HG03342 (cell line): ENCODE results near the gene ZSWIM6.

ENCODE experiments used
- ATAC-seq: cut with Tn5 transposase; IDR thresholded peaks from one replicate; pipeline ENCODE4 v1.9.1; 2021; ENCODE audit warnings: mild to moderate bottlenecking, moderate library complexity; ENCODE audit not compliant: unreplicated experiment

The ZSWIM6 gene

GRCh38 chr5:61431923-61432620 lies 100.0 kb downstream of the ZSWIM6 start:
- no peak for ATAC-seq

- no peak for ATAC-seq
Measured at GRCh38 chr5:61435368-61435767, 103.3 kb downstream of the ZSWIM6 start.

GRCh38 chr5:61438298-61438970 lies 106.4 kb downstream of the ZSWIM6 start:
- ATAC-seq = no peak

- no peak for ATAC-seq
Measured at GRCh38 chr5:61440086-61440485, 108.0 kb downstream of the ZSWIM6 start.

GRCh38 chr5:61440596-61440995 lies 108.5 kb downstream of the ZSWIM6 start:
- ATAC-seq = no peak

- ATAC-seq = no peak
Measured at GRCh38 chr5:61441742-61442141, 109.7 kb downstream of the ZSWIM6 start.

- ATAC-seq = no peak
Measured at GRCh38 chr5:61447780-61448495, 115.9 kb downstream of the ZSWIM6 start.

GRCh38 chr5:61449804-61450492 lies 117.9 kb downstream of the ZSWIM6 start:
- no peak for ATAC-seq

GRCh38 chr5:61450493-61451279 lies 118.6 kb downstream of the ZSWIM6 start:
- ATAC-seq = no peak

GRCh38 chr5:61455179-61456006 lies 123.3 kb downstream of the ZSWIM6 start:
- ATAC-seq = no peak

GRCh38 chr5:61460471-61460870 lies 128.4 kb downstream of the ZSWIM6 start:
- ATAC-seq = no peak

GRCh38 chr5:61461417-61461816 lies 129.4 kb downstream of the ZSWIM6 start:
- no peak for ATAC-seq

GRCh38 chr5:61461926-61462325 lies 129.9 kb downstream of the ZSWIM6 start:
- ATAC-seq = no peak

- ATAC-seq = no peak
Measured at GRCh38 chr5:61463596-61463995, 131.5 kb downstream of the ZSWIM6 start.

- ATAC-seq = no peak
Measured at GRCh38 chr5:61464512-61464911, 132.5 kb downstream of the ZSWIM6 start.

- ATAC-seq = no peak
Measured at GRCh38 chr5:61465066-61465465, 133.0 kb downstream of the ZSWIM6 start.

- no peak for ATAC-seq
Measured at GRCh38 chr5:61465496-61465895, 133.4 kb downstream of the ZSWIM6 start.

GRCh38 chr5:61466017-61466416 lies 134.0 kb downstream of the ZSWIM6 start:
- no peak for ATAC-seq

- no peak for ATAC-seq
Measured at GRCh38 chr5:61467766-61468482, 135.9 kb downstream of the ZSWIM6 start.
